ENCODE results near the gene CYTH1. TPM values are rescaled to one million over a fixed set of nuclear protein-coding genes. Genes with fewer than 3 reads are reported as not detected.
A peak's percentile ranks its signal among the peaks of the same experiment; 100 is the strongest.

Gene CYTH1
- polyA plus RNA-seq, 1 of the 3 experiments (the other 2 are of a cell fraction): 23.8 TPM

DNA sequence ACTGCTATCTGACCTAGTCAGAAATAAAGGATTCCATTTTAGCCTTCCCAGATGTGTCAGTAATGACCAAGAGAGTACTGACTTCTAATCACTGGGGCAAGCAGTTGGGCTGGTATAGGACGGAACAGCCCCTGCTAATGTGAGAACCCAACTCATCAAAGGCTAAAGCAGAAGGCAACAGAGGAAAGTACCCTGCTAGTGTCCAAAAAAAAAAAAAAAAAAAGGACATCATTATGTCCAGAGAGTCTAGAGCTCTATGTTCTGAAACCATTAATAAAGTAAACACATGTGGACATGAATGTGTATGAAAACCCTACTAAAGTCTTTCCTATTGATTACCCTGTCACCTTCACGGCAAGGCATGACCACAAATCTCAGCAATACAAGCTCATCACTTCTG is 85.0 kb downstream of the CYTH1 start:
- Histone ChIP-seq H3K9ac (no peak overlapping the region), H3K27ac (ENCODE audit: low read depth in 2 of 2, low read length in 1 of 2) (peak overlapping the region in 1 of 2 experiments; percentile 6; a peak in 1 of 4 replicates), H3K4me1 (ENCODE audit: control insufficient read depth in 1 of 2, insufficient read depth in 2 of 2, low read depth in 1 of 2, low read length in 1 of 2) (peaks cover 0 to 13% of the 10 kb centered on the region in 2 experiments; a peak in 1 of 4 replicates), H3K4me3 (ENCODE audit: low read depth in 2 of 2, low read length in 1 of 2) (no peak overlapping the region), H3K79me2 (ENCODE audit: insufficient read depth) (no peaks in the 10 kb centered on the region), H2AFZ (ENCODE audit: low read depth) (no peak overlapping the region), H3K27me3 (ENCODE audit: insufficient read depth) (no peaks in the 10 kb centered on the region), H3F3A (replicated peaks; ENCODE audit: insufficient read depth) (peaks cover 10% of the 10 kb centered on the region), H3K9me2 (no peaks in the 10 kb centered on the region), H3K4me2 (no peak overlapping the region), H3K9me3 (no peaks in the 10 kb centered on the region), H3K36me3 (replicated peaks in 1 of 2; ENCODE audit: control insufficient read depth in 1 of 2, insufficient read depth in 2 of 2, low read length in 1 of 2) (peaks cover 27 to 69% of the 10 kb centered on the region in 2 experiments), H4K20me1 (ENCODE audit: insufficient read depth) (no peaks in the 10 kb centered on the region)
- CTCF ChIA-PET: interaction anchor here (0.9 to 3.5 kb wide), 6 partner anchors 11 to 200 kb away, joined by 3 to 26 read pairs (median 6); no protein-coding TSS in a partner anchor
- WGBS (ENCODE audit: low lambda C conversion rate): 94% methylated on average over 2 of the region's 2 CpGs
- TF ChIP-seq GATA2 (CRISPR knock-in tag; IDR thresholded peaks at IDR 0.05) (no peak), CTCF (IDR thresholded peaks at IDR 0.05) (no peak), NRF1 (IDR thresholded peaks at IDR 0.05; ENCODE audit: low read depth, low read length) (no peak)
- no peak for DNase-seq
- POLR2A ChIA-PET: no interaction called here

GRCh38 chr17:78696016-78696982 is 85.8 kb downstream of the CYTH1 start:
- CTCF ChIA-PET: interaction anchor here (0.9 to 3.5 kb wide), 6 partner anchors 10 to 611 kb away, joined by 3 to 26 read pairs (median 4); no protein-coding TSS in a partner anchor
- peaks cover 27 to 69% of the 10 kb centered on the region in 2 experiments for H3K36me3 ChIP-seq (replicated peaks in 1 of 2; ENCODE audit: control insufficient read depth in 1 of 2, insufficient read depth in 2 of 2, low read length in 1 of 2)
- no peaks in the 10 kb centered on the region for H3K27me3 ChIP-seq (ENCODE audit: insufficient read depth)
- no peaks in the 10 kb centered on the region for H4K20me1 ChIP-seq (ENCODE audit: insufficient read depth)
- no peak for DNase-seq
- H3K79me2 ChIP-seq (ENCODE audit: insufficient read depth): no peaks in the 10 kb centered on the region
- H3K9me3 ChIP-seq: no peaks in the 10 kb centered on the region
- no peak overlapping the region for H2AFZ ChIP-seq (ENCODE audit: low read depth)
- H3K4me2 ChIP-seq: no peak overlapping the region
- peaks cover 0 to 13% of the 10 kb centered on the region in 2 experiments; a peak in 1 of 4 replicates for H3K4me1 ChIP-seq (ENCODE audit: control insufficient read depth in 1 of 2, insufficient read depth in 2 of 2, low read depth in 1 of 2, low read length in 1 of 2)
- peaks cover 10% of the 10 kb centered on the region for H3F3A ChIP-seq (replicated peaks; ENCODE audit: insufficient read depth)
- POLR2A ChIA-PET: interaction anchor here (0.6 kb wide), 1 partner anchor 13 kb away, joined by 3 read pairs; no protein-coding TSS in a partner anchor
- H3K9me2 ChIP-seq: no peaks in the 10 kb centered on the region
- H3K4me3 ChIP-seq (ENCODE audit: low read depth in 2 of 2, low read length in 1 of 2): no peak overlapping the region
- no peak overlapping the region for H3K9ac ChIP-seq
- no peak overlapping the region for H3K27ac ChIP-seq (ENCODE audit: low read depth in 2 of 2, low read length in 1 of 2)
- WGBS (ENCODE audit: low lambda C conversion rate): 88% methylated on average over 10 of the region's 10 CpGs
- no peak for TF ChIP-seq TEAD4 (IDR thresholded peaks at IDR 0.05; ENCODE audit: borderline replicate concordance, insufficient read depth)
- TF ChIP-seq SIN3A (IDR thresholded peaks at IDR 0.05; ENCODE audit: borderline replicate concordance, low read depth, low read length): no peak
- TF ChIP-seq EZH2phosphoT487 (IDR thresholded peaks at IDR 0.05; ENCODE audit: borderline replicate concordance, low read depth): no peak
- TF ChIP-seq, protein P1, sequence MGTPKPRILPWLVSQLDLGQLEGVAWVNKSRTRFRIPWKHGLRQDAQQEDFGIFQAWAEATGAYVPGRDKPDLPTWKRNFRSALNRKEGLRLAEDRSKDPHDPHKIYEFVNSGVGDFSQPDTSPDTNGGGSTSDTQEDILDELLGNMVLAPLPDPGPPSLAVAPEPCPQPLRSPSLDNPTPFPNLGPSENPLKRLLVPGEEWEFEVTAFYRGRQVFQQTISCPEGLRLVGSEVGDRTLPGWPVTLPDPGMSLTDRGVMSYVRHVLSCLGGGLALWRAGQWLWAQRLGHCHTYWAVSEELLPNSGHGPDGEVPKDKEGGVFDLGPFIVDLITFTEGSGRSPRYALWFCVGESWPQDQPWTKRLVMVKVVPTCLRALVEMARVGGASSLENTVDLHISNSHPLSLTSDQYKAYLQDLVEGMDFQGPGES (IDR thresholded peaks at IDR 0.05; ENCODE audit: low read depth, low read length): no peak
- TF ChIP-seq, protein P2, sequence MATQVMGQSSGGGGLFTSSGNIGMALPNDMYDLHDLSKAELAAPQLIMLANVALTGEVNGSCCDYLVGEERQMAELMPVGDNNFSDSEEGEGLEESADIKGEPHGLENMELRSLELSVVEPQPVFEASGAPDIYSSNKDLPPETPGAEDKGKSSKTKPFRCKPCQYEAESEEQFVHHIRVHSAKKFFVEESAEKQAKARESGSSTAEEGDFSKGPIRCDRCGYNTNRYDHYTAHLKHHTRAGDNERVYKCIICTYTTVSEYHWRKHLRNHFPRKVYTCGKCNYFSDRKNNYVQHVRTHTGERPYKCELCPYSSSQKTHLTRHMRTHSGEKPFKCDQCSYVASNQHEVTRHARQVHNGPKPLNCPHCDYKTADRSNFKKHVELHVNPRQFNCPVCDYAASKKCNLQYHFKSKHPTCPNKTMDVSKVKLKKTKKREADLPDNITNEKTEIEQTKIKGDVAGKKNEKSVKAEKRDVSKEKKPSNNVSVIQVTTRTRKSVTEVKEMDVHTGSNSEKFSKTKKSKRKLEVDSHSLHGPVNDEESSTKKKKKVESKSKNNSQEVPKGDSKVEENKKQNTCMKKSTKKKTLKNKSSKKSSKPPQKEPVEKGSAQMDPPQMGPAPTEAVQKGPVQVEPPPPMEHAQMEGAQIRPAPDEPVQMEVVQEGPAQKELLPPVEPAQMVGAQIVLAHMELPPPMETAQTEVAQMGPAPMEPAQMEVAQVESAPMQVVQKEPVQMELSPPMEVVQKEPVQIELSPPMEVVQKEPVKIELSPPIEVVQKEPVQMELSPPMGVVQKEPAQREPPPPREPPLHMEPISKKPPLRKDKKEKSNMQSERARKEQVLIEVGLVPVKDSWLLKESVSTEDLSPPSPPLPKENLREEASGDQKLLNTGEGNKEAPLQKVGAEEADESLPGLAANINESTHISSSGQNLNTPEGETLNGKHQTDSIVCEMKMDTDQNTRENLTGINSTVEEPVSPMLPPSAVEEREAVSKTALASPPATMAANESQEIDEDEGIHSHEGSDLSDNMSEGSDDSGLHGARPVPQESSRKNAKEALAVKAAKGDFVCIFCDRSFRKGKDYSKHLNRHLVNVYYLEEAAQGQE (IDR thresholded peaks at IDR 0.05; ENCODE audit: low read depth, low read length): no peak
- no peak for TF ChIP-seq FOSL2 (IDR thresholded peaks at IDR 0.05; ENCODE audit: borderline replicate concordance, low read depth)
- no peak for TF ChIP-seq USF1 (IDR thresholded peaks at IDR 0.05; ENCODE audit: borderline replicate concordance, low read depth)
- TF ChIP-seq USF2 (IDR thresholded peaks at IDR 0.05; ENCODE audit: borderline replicate concordance, low read depth, low read length): no peak
- TF ChIP-seq, protein P3, sequence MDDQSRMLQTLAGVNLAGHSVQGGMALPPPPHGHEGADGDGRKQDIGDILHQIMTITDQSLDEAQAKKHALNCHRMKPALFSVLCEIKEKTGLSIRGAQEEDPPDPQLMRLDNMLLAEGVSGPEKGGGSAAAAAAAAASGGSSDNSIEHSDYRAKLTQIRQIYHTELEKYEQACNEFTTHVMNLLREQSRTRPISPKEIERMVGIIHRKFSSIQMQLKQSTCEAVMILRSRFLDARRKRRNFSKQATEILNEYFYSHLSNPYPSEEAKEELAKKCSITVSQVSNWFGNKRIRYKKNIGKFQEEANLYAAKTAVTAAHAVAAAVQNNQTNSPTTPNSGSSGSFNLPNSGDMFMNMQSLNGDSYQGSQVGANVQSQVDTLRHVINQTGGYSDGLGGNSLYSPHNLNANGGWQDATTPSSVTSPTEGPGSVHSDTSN (IDR thresholded peaks at IDR 0.05): no peak
- no peak for TF ChIP-seq POLR2AphosphoS5 (IDR thresholded peaks at IDR 0.05; ENCODE audit: low read depth, low read length)
- TF ChIP-seq RXRA (IDR thresholded peaks at IDR 0.05; ENCODE audit: borderline replicate concordance, low read depth): no peak
